ENCODE data around the gene COG5. TPM values are rescaled to one million over a fixed set of nuclear protein-coding genes. Genes with fewer than 3 reads are reported as not detected.

Gene COG5
- total and polyA plus RNA-seq, 10 of the 15 experiments (the other 5 are each of a cell fraction or from before 2014, with no cell fraction given), result 5.5 to 27.9 (median 15.6) TPM

DNA sequence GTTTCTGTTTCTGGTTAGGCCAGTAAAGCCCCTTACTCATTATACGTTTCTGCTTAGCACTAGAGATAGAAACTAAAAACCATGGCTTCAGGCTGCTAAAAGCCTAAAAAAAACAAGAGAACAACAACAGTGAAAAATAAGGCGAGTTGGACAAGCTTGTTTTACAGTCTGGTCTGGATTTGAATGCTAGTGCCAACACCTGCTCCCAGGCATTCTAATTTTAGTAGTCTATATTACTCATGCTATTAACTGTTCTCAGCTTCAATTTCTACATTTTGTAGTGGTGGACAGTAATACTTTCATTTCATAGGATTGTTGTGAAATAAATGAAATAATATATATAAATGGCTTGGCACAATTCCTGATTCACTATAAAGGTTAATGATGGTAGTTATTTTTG is 286.4 kb downstream of the COG5 start:
- BruUV-seq (replicated peaks), result no TSS peak
- no peaks in the 10 kb centered on the region for H3K4me1 ChIP-seq (ENCODE audit: control insufficient read depth, insufficient read depth, low read length)
- H3K9ac ChIP-seq (ENCODE audit: control insufficient read depth, insufficient read depth, low read length), result no peak overlapping the region
- SMC1A ChIA-PET (ENCODE audit: uncharacterized antibody, unreplicated experiment), result interaction anchor here (1.2 to 1.3 kb wide), 2 partner anchors 20 to 113 kb away, joined by 3 read pairs; no protein-coding TSS in a partner anchor
- in situ Hi-C loops (cut with MboI) (no loop called here), intact Hi-C loops (cut with micrococcal nuclease; ENCODE audit: unreplicated experiment) (no loop called here)
- no peaks in the 10 kb centered on the region for H4K20me1 ChIP-seq (ENCODE audit: control insufficient read depth, insufficient read depth)
- H2AFZ ChIP-seq (ENCODE audit: control insufficient read depth, low read depth, low read length), result no peak overlapping the region
- H3K4me3 ChIP-seq, result no peak overlapping the region
- H3K36me3 ChIP-seq (ENCODE audit: control insufficient read depth in 2 of 2, insufficient read depth in 2 of 2, low read length in 1 of 2), result no peaks in the 10 kb centered on the region
- no peak overlapping the region for H3K27ac ChIP-seq (ENCODE audit: control insufficient read depth, insufficient read depth)
- POLR2A ChIA-PET, result interaction anchor here (0.9 kb wide), 1 partner anchor 88 kb away, joined by 3 read pairs; no protein-coding TSS in a partner anchor
- no peaks in the 10 kb centered on the region for H3K9me3 ChIP-seq (replicated peaks; ENCODE audit: control insufficient read depth, insufficient read depth, low read length)
- no peak overlapping the region for H3K4me2 ChIP-seq (ENCODE audit: control insufficient read depth, insufficient read depth)
- no peaks in the 10 kb centered on the region for H3K27me3 ChIP-seq (replicated peaks in 1 of 2; ENCODE audit: control insufficient read depth in 2 of 2, insufficient read depth in 2 of 2, low read length in 1 of 2)
- RAD21 ChIA-PET (ENCODE audit: unreplicated experiment), result interaction anchor here (1.2 kb wide), 1 partner anchor 56 kb away, joined by 4 read pairs; no protein-coding TSS in a partner anchor
- TF ChIP-seq YBX1 (IDR thresholded peaks at IDR 0.05) (no peak), SP1 (IDR thresholded peaks at IDR 0.05; ENCODE audit: low read depth, low read length) (no peak), ESRRA (IDR thresholded peaks at IDR 0.05; ENCODE audit: low read length) (no peak), HDAC6 (IDR thresholded peaks at IDR 0.05; ENCODE audit: unreplicated experiment) (no peak), TAF1 (IDR thresholded peaks at IDR 0.05; ENCODE audit: borderline replicate concordance, low read depth, low read length) (no peak), POLR2A (IDR thresholded peaks at IDR 0.05; ENCODE audit: low read depth, low read length) (no peak), NRF1 (conservative IDR thresholded peaks at IDR 0.05; ENCODE audit: low read depth, low read length) (no peak), ZNF384 (IDR thresholded peaks at IDR 0.05; ENCODE audit: borderline replicate concordance, low read depth, low read length) (no peak), SUPT20H (IDR thresholded peaks at IDR 0.05; ENCODE audit: borderline replicate concordance, control insufficient read depth, low read depth, low read length) (no peak), CHD1 (IDR thresholded peaks at IDR 0.05; ENCODE audit: low read depth, low read length) (no peak), GABPA (IDR thresholded peaks at IDR 0.05; ENCODE audit: low read depth) (no peak), ZNF207 (IDR thresholded peaks at IDR 0.05; ENCODE audit: borderline replicate concordance) (no peak), SMC3 (IDR thresholded peaks at IDR 0.05; ENCODE audit: borderline replicate concordance, low read length) (no peak), RAD51 (IDR thresholded peaks at IDR 0.05) (no peak), CHD2 (IDR thresholded peaks at IDR 0.05; ENCODE audit: borderline replicate concordance, low read depth, low read length) (no peak), SMAD1 (IDR thresholded peaks at IDR 0.05; ENCODE audit: low read depth, partially characterized antibody) (no peak), NFYB (IDR thresholded peaks at IDR 0.05; ENCODE audit: insufficient read depth, low read depth, low read length) (no peak)
- ATAC-seq (peak; percentile 39; the same call in 2 of the 3 replicates), FAIRE-seq (no peak), DNase-seq (ENCODE audit: low read depth, low spot score) (no peak)
- 51% methylated on average over 2 of the region's 2 CpGs for WGBS (ENCODE audit: insufficient coverage, insufficient replicate concordance, low lambda C conversion rate, missing lambda C conversion rate)
- CTCF ChIA-PET, result interaction anchor here (0.8 to 1.1 kb wide), 2 partner anchors 9 to 55 kb away, joined by 3 to 5 read pairs; no protein-coding TSS in a partner anchor
- no peaks in the 10 kb centered on the region for H3K79me2 ChIP-seq (ENCODE audit: control insufficient read depth, insufficient read depth, low read length)
